ENCODE results near the gene SLC29A1. TPM values are rescaled to one million over a fixed set of nuclear protein-coding genes. Genes with fewer than 3 reads are reported as not detected.

Gene SLC29A1
- total and polyA plus RNA-seq, 2 donors (not counting 3 experiments of a cell fraction or from before 2014, with no cell fraction given), result 202 to 539 TPM

DNA sequence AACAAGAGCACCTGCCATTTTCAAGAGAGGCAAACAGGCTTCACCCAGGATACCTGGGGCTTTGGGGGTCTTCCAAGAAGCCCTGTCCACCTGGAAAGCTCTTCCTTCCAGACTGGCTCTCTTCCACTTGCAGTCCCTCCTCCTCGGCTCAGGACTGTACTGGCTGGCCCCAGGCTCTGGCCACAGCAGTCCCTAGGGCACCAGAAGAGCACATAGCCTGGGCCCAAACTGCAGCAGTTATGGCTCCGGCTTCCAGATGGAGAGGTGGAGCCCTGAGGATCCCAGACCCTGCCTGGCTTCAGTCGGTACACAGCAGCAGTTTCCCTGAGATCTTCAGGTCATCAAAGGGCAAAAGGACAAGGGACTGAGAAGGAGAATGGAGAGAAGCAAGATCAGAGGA is 35.5 kb downstream of the SLC29A1 start:
- intact Hi-C loops (cut with micrococcal nuclease), result no loop called here
- DNase-seq (ENCODE audit: low read depth, low spot score) (no peak), FAIRE-seq (no peak)
- Histone ChIP-seq H2AFZ (ENCODE audit: low read depth, low read length) (no peak overlapping the region), H3K9me1 (replicated peaks; ENCODE audit: control insufficient read depth, extremely low read depth, insufficient read depth, low read length) (no peaks in the 10 kb centered on the region), H3K27ac (ENCODE audit: insufficient read depth, low read depth, low read length) (no peak overlapping the region), H3K9ac (replicated peaks; ENCODE audit: extremely low read depth, insufficient read depth, low read length) (no peak overlapping the region), H3K4me1 (ENCODE audit: control insufficient read depth, extremely low read depth, insufficient read depth, low read length) (peaks cover 32% of the 10 kb centered on the region), H3K27me3 (ENCODE audit: control insufficient read depth in 2 of 2, insufficient read depth in 2 of 2, low read length in 2 of 2) (no peaks in the 10 kb centered on the region), H3K4me3 (replicated peaks in 1 of 3; ENCODE audit: insufficient read depth in 1 of 3, low read depth in 1 of 3, low read length in 3 of 3) (no peak overlapping the region), H3K36me3 (ENCODE audit: control insufficient read depth in 2 of 2, extremely low read depth in 1 of 2, insufficient read depth in 2 of 2, low read length in 2 of 2) (peaks cover 10 to 36% of the 10 kb centered on the region in 2 experiments), H3K79me2 (ENCODE audit: control insufficient read depth, insufficient read depth, low read length) (peaks cover 36% of the 10 kb centered on the region), H3K4me2 (ENCODE audit: insufficient read depth, low read length) (no peak overlapping the region), H3K9me3 (replicated peaks; ENCODE audit: control insufficient read depth, insufficient read depth, low read length) (no peaks in the 10 kb centered on the region), H4K20me1 (replicated peaks; ENCODE audit: control insufficient read depth, extremely low read depth, insufficient read depth, low read length) (no peaks in the 10 kb centered on the region)
- no TSS peak for BruUV-seq (replicated peaks)
- dilution Hi-C loops (cut with MboI; ENCODE audit: extremely low pct_ligation_motif_present, low sequenced_read_pairs), result no loop called here
- ChIA-PET POLR2A (no interaction called here), CTCF (no interaction called here)
- TF ChIP-seq POLR2AphosphoS5 (IDR thresholded peaks at IDR 0.05; ENCODE audit: insufficient read depth, low read depth, low read length) (no peak), EZH2 (IDR thresholded peaks at IDR 0.05; ENCODE audit: borderline replicate concordance, low read depth, low read length, severe bottlenecking) (no peak), GATA2 (IDR thresholded peaks at IDR 0.05; ENCODE audit: insufficient read depth, insufficient read length, low read depth, low read length) (no peak), POLR2A (IDR thresholded peaks at IDR 0.05; ENCODE audit: low read depth, low read length) (no peak), MYC (IDR thresholded peaks at IDR 0.05; ENCODE audit: low read depth, low read length) (no peak), FOS (IDR thresholded peaks at IDR 0.05; ENCODE audit: borderline replicate concordance, insufficient read depth, low read length) (no peak), JUN (IDR thresholded peaks at IDR 0.05; ENCODE audit: borderline replicate concordance, insufficient read depth, insufficient read length, low read depth) (no peak)
- TF ChIP-seq, protein P1, sequence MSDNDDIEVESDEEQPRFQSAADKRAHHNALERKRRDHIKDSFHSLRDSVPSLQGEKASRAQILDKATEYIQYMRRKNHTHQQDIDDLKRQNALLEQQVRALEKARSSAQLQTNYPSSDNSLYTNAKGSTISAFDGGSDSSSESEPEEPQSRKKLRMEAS (IDR thresholded peaks at IDR 0.05; ENCODE audit: insufficient read depth, insufficient read length), result no peak
- TF ChIP-seq, protein P2, sequence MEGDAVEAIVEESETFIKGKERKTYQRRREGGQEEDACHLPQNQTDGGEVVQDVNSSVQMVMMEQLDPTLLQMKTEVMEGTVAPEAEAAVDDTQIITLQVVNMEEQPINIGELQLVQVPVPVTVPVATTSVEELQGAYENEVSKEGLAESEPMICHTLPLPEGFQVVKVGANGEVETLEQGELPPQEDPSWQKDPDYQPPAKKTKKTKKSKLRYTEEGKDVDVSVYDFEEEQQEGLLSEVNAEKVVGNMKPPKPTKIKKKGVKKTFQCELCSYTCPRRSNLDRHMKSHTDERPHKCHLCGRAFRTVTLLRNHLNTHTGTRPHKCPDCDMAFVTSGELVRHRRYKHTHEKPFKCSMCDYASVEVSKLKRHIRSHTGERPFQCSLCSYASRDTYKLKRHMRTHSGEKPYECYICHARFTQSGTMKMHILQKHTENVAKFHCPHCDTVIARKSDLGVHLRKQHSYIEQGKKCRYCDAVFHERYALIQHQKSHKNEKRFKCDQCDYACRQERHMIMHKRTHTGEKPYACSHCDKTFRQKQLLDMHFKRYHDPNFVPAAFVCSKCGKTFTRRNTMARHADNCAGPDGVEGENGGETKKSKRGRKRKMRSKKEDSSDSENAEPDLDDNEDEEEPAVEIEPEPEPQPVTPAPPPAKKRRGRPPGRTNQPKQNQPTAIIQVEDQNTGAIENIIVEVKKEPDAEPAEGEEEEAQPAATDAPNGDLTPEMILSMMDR (IDR thresholded peaks at IDR 0.05; ENCODE audit: extremely low read depth in 1 of 2, insufficient read depth in 1 of 2, low read depth in 1 of 2, low read length in 2 of 2), result no peak
